PC-9 (cell line): Measurements from ENCODE around the gene TTC7B. TPM values are rescaled to one million over a fixed set of nuclear protein-coding genes. Genes with fewer than 3 reads are reported as not detected.

Experiments used
- BruUV-seq: library from RNA; stranded (reverse); fragments of 400-500 nt; replicated peaks from 2 replicates; lab custom pipeline; 2021; lab: Mats Ljungman, UMichigan
- CTCF ChIA-PET: fragments of 300-600 bp; sonication (Branson Sonifier 250); formaldehyde crosslinking; loops from one replicate; lab custom pipeline; 2022; ENCODE audit warnings: antibody characterized with exemption; lab: Charles Lee
- POLR2A ChIA-PET: fragments of 300-600 bp; sonication (Branson Sonifier 250); formaldehyde crosslinking; loops from one replicate; lab custom pipeline; 2022; ENCODE audit warnings: antibody characterized with exemption; ENCODE audit not compliant: unreplicated experiment; lab: Charles Lee
- DNase-seq, 2 experiments: peaks; one replicate each; pipeline versions ENCODE4 v3.0.0 to v3.0.0-alpha.2; 2015 to 2022; ENCODE audit warnings: mixed read lengths in 1 of 2
- H2AFZ ChIP-seq: fragments of 200-600 bp; sonication (generic); 2 replicates; pipeline ENCODE4 v1.8.1; 2017; ENCODE audit warnings: antibody characterized with exemption
- H3F3A ChIP-seq: fragments of 200-600 bp; sonication (generic); 2 replicates; pipeline ENCODE4 v1.8.1; 2017; ENCODE audit warnings: antibody characterized with exemption, mild to moderate bottlenecking, low read depth; ENCODE audit not compliant: insufficient read depth
- H3K27ac ChIP-seq: fragments of 200-600 bp; sonication (generic); 2 replicates; pipeline ENCODE4 v1.6.1; 2016; ENCODE audit warnings: mixed run types
- H3K27me3 ChIP-seq: fragments of 200-600 bp; sonication (generic); 2 replicates; pipeline ENCODE4 v1.6.1; 2016; ENCODE audit warnings: low read depth, mixed run types; ENCODE audit not compliant: insufficient read depth
- H3K36me3 ChIP-seq: fragments of 200-600 bp; sonication (generic); 2 replicates; pipeline ENCODE4 v1.6.1; 2016; ENCODE audit warnings: low read depth, mixed run types
- H3K4me1 ChIP-seq: fragments of 200-600 bp; sonication (generic); replicated peaks from 2 replicates; pipeline ENCODE4 v1.6.1; 2016; ENCODE audit warnings: mixed run types; ENCODE audit not compliant: insufficient read depth
- H3K4me2 ChIP-seq: fragments of 200-600 bp; sonication (generic); 2 replicates; pipeline ENCODE4 v1.6.1; 2017; ENCODE audit warnings: mixed run types
- H3K4me3 ChIP-seq: fragments of 200-600 bp; sonication (generic); 2 replicates; pipeline ENCODE4 v1.6.1; 2016; ENCODE audit warnings: mixed run types
- H3K79me2 ChIP-seq: fragments of 200-600 bp; sonication (generic); 2 replicates; pipeline ENCODE4 v1.6.1; 2017; ENCODE audit warnings: low read depth, mixed run types
- H3K9me2 ChIP-seq: fragments of 200-600 bp; sonication (generic); 2 replicates; pipeline ENCODE4 v1.8.1; 2017; ENCODE audit warnings: mild to moderate bottlenecking; ENCODE audit not compliant: insufficient read depth
- H3K9me3 ChIP-seq: fragments of 200-600 bp; sonication (generic); 2 replicates; pipeline ENCODE4 v1.8.1; 2016; ENCODE audit warnings: low read depth; ENCODE audit not compliant: insufficient read depth
- H4K20me1 ChIP-seq: fragments of 200-600 bp; sonication (generic); 2 replicates; pipeline ENCODE4 v1.8.1; 2017; ENCODE audit not compliant: insufficient read depth
- EZH2 ChIP-seq: fragments of 200-600 bp; sonication (generic); IDR thresholded peaks from 2 replicates; pipeline ENCODE4 v1.8.0; 2017; ENCODE audit warnings: antibody characterized with exemption, low read depth
- intact Hi-C: fragments of 100-400 bp; cut with micrococcal nuclease; formaldehyde crosslinking; loops from one replicate; pipeline ENCODE4 v1.10.0; 2022; ENCODE audit not compliant: unreplicated experiment
- total RNA-seq: library from RNA; stranded (reverse); gene quantifications from 2 replicates; pipeline ENCODE4 v1.2.3, GENCODE V29; 2021
- TF ChIP-seq, protein P1 (sequence below): fragments of 200-600 bp; sonication (generic); conservative IDR thresholded peaks from 2 replicates; pipeline ENCODE4 v1.6.1; 2017; ENCODE audit warnings: mixed run types, antibody characterized with exemption, mild to moderate bottlenecking, moderate library complexity

TTC7B gene
- total RNA-seq, 1 experiment from 2014 or later = 6.8 TPM

DNA sequence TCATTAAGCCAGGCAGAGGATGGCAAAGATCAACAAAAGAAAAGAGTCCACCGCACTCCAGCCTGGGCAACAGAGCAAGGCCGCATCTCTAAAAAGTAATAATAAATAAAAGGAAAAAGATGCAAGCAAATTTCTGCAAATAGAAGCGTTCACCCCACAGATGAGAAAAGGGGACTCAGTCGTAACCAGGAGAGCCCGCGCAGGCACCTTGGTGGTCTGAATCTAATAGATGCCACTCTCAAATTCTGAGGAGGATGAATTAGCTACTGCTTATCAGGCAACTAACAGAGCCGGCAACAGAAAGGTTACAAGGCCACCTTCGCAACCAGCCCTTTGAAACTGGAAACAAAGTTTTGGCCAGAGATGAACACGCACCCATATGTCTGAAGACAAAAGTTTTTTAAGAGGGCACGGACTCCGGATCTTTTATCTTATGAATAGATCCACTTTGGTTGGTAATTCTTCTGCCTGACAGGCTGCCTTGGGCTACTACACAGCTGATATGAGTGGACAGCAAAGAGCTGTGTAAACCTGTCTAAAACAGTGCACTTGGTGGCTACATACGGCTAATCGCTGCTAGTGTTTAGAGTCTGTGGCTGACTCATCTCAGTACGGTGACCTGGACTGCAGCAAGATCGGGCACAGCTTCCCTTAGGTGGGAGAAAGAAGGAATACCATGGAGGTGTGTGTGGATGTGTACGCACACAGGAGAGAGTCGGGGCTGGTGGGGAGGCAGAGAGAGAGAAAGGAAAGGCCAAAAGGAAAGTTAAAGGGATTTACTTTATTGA, 32.9 kb upstream of the TTC7B start:
- no TSS peak for BruUV-seq
- CTCF ChIA-PET = no interaction called here

GRCh38 chr14:90846511-90846910, 30.3 kb upstream of the TTC7B start:
- Histone ChIP-seq H3K4me2 (no peak overlapping the region), H3K36me3 (no peaks in the 10 kb centered on the region), H2AFZ (no peak overlapping the region), H3K79me2 (no peaks in the 10 kb centered on the region), H4K20me1 (no peaks in the 10 kb centered on the region), H3K27ac (no peak overlapping the region), H3K4me1 (peaks cover 14% of the 10 kb centered on the region), H3K9me2 (no peaks in the 10 kb centered on the region), H3K4me3 (no peak overlapping the region), H3K27me3 (no peaks in the 10 kb centered on the region), H3K9me3 (no peaks in the 10 kb centered on the region), H3F3A (0 out of 2 replicates have a peak, but pooled peaks cover 3% of the 10 kb centered on the region)
- ChIA-PET POLR2A (no interaction called here), CTCF (no interaction called here)
- no peak for DNase-seq
- TF ChIP-seq, protein P1, sequence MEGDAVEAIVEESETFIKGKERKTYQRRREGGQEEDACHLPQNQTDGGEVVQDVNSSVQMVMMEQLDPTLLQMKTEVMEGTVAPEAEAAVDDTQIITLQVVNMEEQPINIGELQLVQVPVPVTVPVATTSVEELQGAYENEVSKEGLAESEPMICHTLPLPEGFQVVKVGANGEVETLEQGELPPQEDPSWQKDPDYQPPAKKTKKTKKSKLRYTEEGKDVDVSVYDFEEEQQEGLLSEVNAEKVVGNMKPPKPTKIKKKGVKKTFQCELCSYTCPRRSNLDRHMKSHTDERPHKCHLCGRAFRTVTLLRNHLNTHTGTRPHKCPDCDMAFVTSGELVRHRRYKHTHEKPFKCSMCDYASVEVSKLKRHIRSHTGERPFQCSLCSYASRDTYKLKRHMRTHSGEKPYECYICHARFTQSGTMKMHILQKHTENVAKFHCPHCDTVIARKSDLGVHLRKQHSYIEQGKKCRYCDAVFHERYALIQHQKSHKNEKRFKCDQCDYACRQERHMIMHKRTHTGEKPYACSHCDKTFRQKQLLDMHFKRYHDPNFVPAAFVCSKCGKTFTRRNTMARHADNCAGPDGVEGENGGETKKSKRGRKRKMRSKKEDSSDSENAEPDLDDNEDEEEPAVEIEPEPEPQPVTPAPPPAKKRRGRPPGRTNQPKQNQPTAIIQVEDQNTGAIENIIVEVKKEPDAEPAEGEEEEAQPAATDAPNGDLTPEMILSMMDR = no peak
- no peak for TF ChIP-seq EZH2
- no TSS peak for BruUV-seq
- intact Hi-C loops = no loop called here

More for the DNA sequence above, 32.9 kb upstream of the TTC7B start:
- POLR2A ChIA-PET = no interaction called here
- Histone ChIP-seq H4K20me1 (no peaks in the 10 kb centered on the region), H3K9me3 (no peaks in the 10 kb centered on the region), H3K27ac (no peak overlapping the region), H3K4me2 (no peak overlapping the region), H3K27me3 (no peaks in the 10 kb centered on the region), H3K9me2 (no peaks in the 10 kb centered on the region), H3F3A (0 out of 2 replicates have a peak, but pooled peaks cover 5% of the 10 kb centered on the region), H3K79me2 (no peaks in the 10 kb centered on the region), H3K4me1 (peaks cover 15% of the 10 kb centered on the region), H2AFZ (no peak overlapping the region), H3K36me3 (no peaks in the 10 kb centered on the region), H3K4me3 (no peak overlapping the region)
- intact Hi-C loops = no loop called here
- TF ChIP-seq, protein P1 = no peak
- TF ChIP-seq EZH2 = no peak
- no peak for DNase-seq

DNA sequence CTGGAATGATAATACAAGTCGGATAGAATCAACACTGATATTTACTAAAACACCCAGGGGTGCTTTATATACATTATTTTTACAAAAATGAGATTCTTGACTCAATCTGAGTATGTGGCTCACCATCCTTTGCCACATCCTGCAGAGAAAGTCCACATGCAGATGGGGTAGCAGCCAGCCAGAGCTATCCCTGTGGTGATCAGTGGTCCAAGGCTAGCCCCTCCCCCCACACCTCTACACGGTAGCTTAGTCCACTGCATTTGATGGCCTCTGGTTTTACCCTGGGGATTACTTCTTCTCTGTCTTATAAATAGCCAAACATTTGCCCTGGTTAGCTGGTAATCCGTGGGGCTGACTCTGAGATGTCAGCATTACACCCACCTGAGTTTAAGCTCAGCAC, 28.1 kb upstream of the TTC7B start:
- Histone ChIP-seq H2AFZ (no peak overlapping the region), H3K4me3 (no peak overlapping the region), H3K4me1 (no peaks in the 10 kb centered on the region), H3K9me3 (no peaks in the 10 kb centered on the region), H3K27me3 (no peaks in the 10 kb centered on the region), H3K27ac (no peak overlapping the region), H3K9me2 (no peaks in the 10 kb centered on the region), H3K4me2 (no peak overlapping the region), H3F3A (no peaks in the 10 kb centered on the region), H3K36me3 (no peaks in the 10 kb centered on the region), H3K79me2 (no peaks in the 10 kb centered on the region), H4K20me1 (no peaks in the 10 kb centered on the region)
- intact Hi-C loops = no loop called here
- CTCF ChIA-PET = no interaction called here
- DNase-seq = no peak
- BruUV-seq = no TSS peak
- no peak for TF ChIP-seq EZH2
- TF ChIP-seq, protein P1 = no peak
- POLR2A ChIA-PET = no interaction called here
